Activated T-cell treated with anti-CD3 and anti-CD28 coated beads for 24 hours (primary cell): ENCODE results near the gene OR2B6.
"Not testable (repeated sequence)": the region's sequence is repeated elsewhere in the genome, so short reads cannot be mapped to it uniquely, and the experiment has no call there.

Experiments used
- DNase-seq: peaks from one replicate; pipeline ENCODE4 v3.0.0-alpha.2; 2020; ENCODE audit warnings: low read depth

OR2B6 gene

DNA sequence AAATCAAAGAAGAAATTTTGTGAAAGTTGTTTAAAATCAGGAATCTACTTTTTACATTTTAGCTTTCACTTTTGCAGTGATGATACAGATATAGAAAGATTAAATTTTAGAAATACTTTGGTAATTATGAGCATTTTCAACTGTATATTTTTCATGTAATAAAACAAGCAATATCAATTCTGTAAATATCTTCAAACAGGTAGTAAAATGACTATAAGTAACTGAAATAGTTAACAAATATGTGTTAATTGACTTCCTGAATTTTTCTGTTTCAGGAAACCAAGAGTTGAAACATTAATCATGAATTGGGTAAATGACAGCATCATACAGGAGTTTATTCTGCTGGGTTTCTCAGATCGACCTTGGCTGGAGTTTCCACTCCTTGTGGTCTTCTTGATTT, at the start of gene OR2B6:
OR2B6 (plus strand) TSS at position 301 of the 400 bp plus-strand sequence; CDS start at position 301, 0 bp downstream.
- no peak for DNase-seq

- DNase-seq = no peak
Measured at GRCh38 chr6:27908017-27908416, 49.0 kb upstream of the OR2B6 start.

DNA sequence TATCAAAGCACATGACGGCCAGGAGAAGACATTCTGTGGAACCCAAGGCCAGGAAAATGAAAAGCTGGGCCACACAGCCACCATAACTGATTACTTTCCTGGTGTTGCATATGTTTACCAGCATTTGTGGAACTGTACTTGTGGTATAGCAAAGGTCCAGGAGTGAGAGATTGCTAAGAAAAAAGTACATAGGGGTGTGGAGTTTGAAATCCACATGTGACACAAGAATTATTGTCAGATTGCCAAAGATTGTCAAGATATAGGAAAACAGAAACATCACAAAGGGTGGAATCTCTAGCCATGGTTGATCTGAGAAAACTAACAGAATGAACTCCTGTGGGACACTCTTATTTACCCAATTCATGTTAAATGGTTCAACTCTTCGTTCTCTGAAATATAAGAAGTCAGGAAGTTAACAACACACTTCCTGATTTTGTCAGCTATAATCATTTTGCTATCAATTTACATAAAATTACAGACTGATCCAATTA, 45.0 kb upstream of the OR2B6 start, which contains the start of gene OR2B2:
OR2B2 (minus strand) TSS at position 441 of the 491 bp plus-strand sequence; CDS start at position 364, 77 bp downstream.
- no peak for DNase-seq

DNA sequence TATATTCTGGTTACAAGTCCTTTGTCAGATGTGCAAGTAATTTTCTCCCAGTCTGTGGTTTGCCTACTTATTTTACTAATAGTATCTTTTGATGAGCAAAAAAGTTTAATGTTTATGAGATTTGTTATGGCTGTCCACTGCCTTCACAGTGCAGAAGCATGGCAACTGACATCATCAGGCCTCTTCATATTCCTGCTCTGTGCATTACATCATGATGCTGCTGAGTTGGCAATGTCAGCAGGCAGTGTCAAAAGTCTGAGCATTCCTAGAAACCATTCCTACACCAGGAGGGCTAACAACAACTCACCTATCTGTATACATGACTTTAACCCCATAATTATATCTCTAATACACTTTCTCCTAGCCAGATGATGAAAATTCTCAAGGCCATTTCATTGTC, 34.1 kb upstream of the OR2B6 start:
- DNase-seq = no peak

GRCh38 chr6:27924179-27924578, 32.9 kb upstream of the OR2B6 start:
- no peak for DNase-seq

GRCh38 chr6:27928041-27928440, 29.0 kb upstream of the OR2B6 start:
- DNase-seq = not testable (repeated sequence)

GRCh38 chr6:27929930-27930329, 27.1 kb upstream of the OR2B6 start:
- DNase-seq = not testable (repeated sequence)

DNA sequence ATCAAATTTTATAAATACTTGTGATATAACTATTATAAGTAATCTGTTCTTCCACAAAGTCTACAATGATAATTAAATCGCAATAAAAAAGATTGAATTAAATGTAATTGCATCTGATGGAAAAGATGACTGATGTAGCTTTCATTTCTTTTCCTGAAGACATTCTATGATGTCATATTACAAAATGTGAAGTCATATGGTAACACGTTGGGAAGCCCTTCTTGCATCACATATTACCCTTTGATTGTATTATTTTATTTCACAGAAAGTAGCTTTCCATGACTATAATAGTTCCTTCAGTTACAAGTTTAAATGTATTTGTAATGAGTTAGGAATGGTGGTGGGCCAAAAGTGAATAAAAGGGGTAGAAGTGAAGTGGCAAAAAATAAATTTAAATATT, 25.8 kb upstream of the OR2B6 start:
- no peak for DNase-seq

GRCh38 chr6:27940766-27941165, 16.3 kb upstream of the OR2B6 start:
- no peak for DNase-seq

GRCh38 chr6:27943072-27943471, 14.0 kb upstream of the OR2B6 start:
- DNase-seq = not testable (repeated sequence)

DNA sequence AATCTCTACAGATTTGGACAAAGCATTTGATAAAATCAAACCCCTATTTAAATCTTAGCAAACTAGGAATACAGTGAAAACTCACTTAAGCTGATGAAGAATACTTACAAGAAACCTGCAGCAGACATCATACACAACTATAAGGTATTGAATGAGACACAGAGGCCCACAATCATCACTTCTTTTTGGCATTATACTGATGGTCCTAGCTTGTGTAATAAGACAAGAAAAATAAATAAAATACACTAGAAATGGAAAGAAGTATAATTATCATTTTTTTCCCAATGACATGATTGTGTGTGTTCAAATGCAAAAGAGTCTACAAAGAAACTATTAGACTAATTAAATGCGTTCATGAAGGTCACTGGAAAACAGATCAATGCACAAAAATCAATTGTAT, 8.8 kb upstream of the OR2B6 start:
- DNase-seq = no peak

DNA sequence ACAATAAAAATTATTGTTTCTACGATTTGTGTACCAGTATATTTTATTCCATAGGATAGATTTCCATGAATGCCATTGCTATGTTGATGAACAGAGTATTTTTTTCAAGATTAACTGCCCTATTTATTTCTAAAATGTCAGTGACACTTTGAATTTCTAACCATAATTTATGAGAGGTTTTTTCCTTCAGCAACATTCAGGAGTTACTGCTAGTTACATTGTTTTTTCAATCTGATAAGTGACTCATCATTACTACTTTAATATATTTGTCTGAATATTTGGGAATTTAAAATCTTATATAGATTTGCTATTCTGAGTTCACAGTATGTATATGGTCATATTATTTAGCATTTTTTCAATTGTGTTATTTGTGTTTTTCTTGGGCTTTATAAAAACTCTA, 6.0 kb upstream of the OR2B6 start:
- no peak for DNase-seq

GRCh38 chr6:27957516-27957915, 475 bp downstream of the OR2B6 start:
- DNase-seq = no peak

DNA sequence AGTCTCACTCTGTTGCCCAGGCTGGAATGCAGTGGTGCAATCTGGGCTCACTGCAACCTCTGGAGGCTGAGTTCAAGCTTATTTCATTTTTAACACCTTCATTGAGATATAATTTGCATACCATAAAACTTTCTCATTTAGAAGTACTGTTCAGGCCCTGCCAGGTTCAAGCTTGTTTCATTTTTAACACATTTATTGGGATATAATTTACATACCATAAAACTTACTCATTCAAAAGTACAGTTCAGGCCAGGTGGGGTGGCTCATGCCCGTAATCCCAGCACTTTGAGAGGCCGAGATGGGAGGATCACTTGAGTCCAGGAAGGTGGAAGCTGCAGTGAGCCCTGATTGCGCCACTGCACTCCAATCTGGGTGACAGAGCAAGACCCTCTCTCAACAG, 5.5 kb downstream of the OR2B6 start:
- no peak for DNase-seq

GRCh38 chr6:27966044-27966443, 9.0 kb downstream of the OR2B6 start:
- no peak for DNase-seq

- no peak for DNase-seq
Measured at GRCh38 chr6:27966816-27967426, 9.9 kb downstream of the OR2B6 start.

- DNase-seq = no peak
Measured at GRCh38 chr6:27970444-27970843, 13.4 kb downstream of the OR2B6 start.

- no peak for DNase-seq
Measured at GRCh38 chr6:27972750-27973149, 15.7 kb downstream of the OR2B6 start.

GRCh38 chr6:27977387-27977786, 20.3 kb downstream of the OR2B6 start:
- no peak for DNase-seq

DNA sequence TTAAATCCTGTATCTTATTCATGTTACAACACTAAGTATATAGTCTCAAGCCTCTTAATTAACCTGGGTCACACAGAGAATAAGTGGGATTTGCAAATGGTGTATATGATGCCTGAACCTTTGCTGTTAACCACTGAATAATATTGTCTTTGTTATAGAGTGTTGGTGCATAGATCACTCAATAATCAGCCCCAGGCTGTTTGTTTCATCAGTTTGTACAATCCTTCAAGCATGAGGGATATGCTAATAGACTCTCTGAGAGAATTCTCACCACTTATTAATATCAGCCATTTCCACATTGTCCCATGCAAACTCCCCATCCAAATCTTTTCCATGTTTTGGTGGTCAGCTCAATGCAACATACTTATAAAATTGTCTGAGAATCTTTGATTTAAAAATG, 21.7 kb downstream of the OR2B6 start:
- DNase-seq = no peak

- DNase-seq = no peak
Measured at GRCh38 chr6:27980111-27980510, 23.1 kb downstream of the OR2B6 start.

- DNase-seq = no peak
Measured at GRCh38 chr6:27986928-27987725, 30.1 kb downstream of the OR2B6 start.

DNA sequence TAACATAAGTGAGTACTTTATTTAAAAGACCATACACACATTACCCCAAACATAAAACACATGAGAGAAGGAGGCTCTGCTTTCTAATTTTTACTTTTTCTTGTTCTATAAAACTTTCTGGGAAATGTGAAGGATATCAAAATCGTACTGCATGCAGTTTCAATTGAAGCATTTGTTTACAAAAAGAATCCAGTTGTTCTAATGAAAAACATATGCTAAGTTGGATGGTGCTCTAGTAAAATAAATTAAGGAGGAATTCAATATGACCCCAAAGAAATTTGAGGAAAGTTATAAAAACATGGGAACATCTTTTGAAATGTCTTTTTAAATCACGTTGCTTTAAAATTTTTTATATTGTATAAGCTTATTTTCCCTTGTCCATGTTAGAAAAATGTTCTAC, 37.6 kb downstream of the OR2B6 start:
- no peak for DNase-seq
